ENCODE data around the gene ITGB6.
"Not testable (repeated sequence)": the region's sequence is repeated elsewhere in the genome, so short reads cannot be mapped to it uniquely, and the experiment has no call there.

ITGB6 gene

GRCh38 chr2:160132761-160133160, 67.3 kb downstream of the ITGB6 start:
- no peak for DNase-seq

GRCh38 chr2:160126756-160127155, 73.3 kb downstream of the ITGB6 start:
- DNase-seq, result no peak

GRCh38 chr2:160126315-160126714, 73.8 kb downstream of the ITGB6 start:
- DNase-seq, result no peak

GRCh38 chr2:160125828-160126227, 74.2 kb downstream of the ITGB6 start:
- no peak for DNase-seq

GRCh38 chr2:160125366-160125765, 74.7 kb downstream of the ITGB6 start:
- DNase-seq, result no peak

- DNase-seq, result no peak
These were observed 75.5 kb downstream of the ITGB6 start for GRCh38 chr2:160124571-160124970.

GRCh38 chr2:160114721-160115120, 85.4 kb downstream of the ITGB6 start:
- not testable (repeated sequence) for DNase-seq

GRCh38 chr2:160114020-160114419, 86.1 kb downstream of the ITGB6 start:
- DNase-seq, result no peak

GRCh38 chr2:160111951-160112798, 87.9 kb downstream of the ITGB6 start:
- no peak for DNase-seq

GRCh38 chr2:160110674-160111239, 89.3 kb downstream of the ITGB6 start:
- no peak for DNase-seq

- DNase-seq, result no peak
These were observed 90.0 kb downstream of the ITGB6 start for GRCh38 chr2:160109939-160110673.

- DNase-seq, result no peak
These were observed 90.8 kb downstream of the ITGB6 start for GRCh38 chr2:160109243-160109642.

GRCh38 chr2:160108646-160109045, 91.4 kb downstream of the ITGB6 start:
- no peak for DNase-seq

GRCh38 chr2:160105366-160105765, 94.7 kb downstream of the ITGB6 start:
- DNase-seq, result no peak

- no peak for DNase-seq
These were observed 96.0 kb downstream of the ITGB6 start for GRCh38 chr2:160104115-160104514.

GRCh38 chr2:160097326-160097725, 102.7 kb downstream of the ITGB6 start:
- no peak for DNase-seq

- no peak for DNase-seq
These were observed 103.7 kb downstream of the ITGB6 start for GRCh38 chr2:160096409-160096808.

- DNase-seq, result no peak
These were observed 107.6 kb downstream of the ITGB6 start for GRCh38 chr2:160092445-160092844.

- DNase-seq, result no peak
These were observed 108.7 kb downstream of the ITGB6 start for GRCh38 chr2:160091381-160091780.

GRCh38 chr2:160087854-160088745, 112.0 kb downstream of the ITGB6 start:
- DNase-seq, result no peak

- no peak for DNase-seq
These were observed 114.4 kb downstream of the ITGB6 start for GRCh38 chr2:160085662-160086061.

GRCh38 chr2:160077912-160078810, 121.9 kb downstream of the ITGB6 start:
- DNase-seq, result no peak

Data from GOT3 (cell line).